ENCODE data around the gene CBR1.
"Not testable (repeated sequence)": the region's sequence is repeated elsewhere in the genome, so short reads cannot be mapped to it uniquely, and the experiment has no call there.

The CBR1 gene

GRCh38 chr21:36082237-36082664 is 12.4 kb downstream of the CBR1 start:
- no peak for DNase-seq

DNA sequence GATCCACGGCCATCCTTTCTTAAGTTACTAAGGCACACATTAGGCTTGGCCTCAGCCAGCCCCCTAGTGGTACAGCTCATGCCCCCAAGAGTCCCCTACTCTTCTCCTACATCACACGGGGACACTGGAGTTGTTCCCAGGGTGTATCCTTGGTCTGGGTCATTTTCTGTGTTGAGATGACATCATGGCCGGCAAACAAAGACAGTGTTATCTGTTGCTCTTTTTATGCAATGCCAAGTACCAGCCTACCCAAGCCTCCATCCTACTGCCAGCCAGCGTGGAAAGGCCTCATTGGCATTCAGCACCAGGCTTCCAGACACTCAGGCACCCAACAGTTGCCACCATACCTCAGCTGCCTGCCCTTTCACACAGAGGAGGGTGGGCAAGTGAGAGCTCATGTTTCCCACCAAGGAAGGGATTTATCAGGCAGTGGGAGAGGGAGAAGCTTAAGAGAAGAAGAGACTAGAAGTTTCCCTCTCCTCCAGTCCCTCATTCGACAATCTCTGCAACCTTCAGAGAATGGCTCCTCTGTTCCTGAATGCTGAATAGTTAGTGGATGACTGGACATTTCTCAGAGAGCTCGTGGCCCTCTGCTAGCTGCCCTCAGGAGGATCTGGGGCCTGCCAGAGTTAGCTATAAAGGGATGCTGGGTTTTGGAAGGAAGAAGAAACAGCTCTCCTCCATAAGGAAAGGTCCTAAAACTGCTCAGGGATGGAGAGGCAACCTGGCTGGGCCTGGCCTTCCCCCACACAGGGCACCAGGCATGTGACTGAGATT is 17.7 kb downstream of the CBR1 start:
- peak; percentile 36 for DNase-seq

GRCh38 chr21:36089946-36090345 is 20.1 kb downstream of the CBR1 start:
- no peak for DNase-seq

- DNase-seq = no peak
These were observed 22.9 kb downstream of the CBR1 start for GRCh38 chr21:36092681-36093080.

DNA sequence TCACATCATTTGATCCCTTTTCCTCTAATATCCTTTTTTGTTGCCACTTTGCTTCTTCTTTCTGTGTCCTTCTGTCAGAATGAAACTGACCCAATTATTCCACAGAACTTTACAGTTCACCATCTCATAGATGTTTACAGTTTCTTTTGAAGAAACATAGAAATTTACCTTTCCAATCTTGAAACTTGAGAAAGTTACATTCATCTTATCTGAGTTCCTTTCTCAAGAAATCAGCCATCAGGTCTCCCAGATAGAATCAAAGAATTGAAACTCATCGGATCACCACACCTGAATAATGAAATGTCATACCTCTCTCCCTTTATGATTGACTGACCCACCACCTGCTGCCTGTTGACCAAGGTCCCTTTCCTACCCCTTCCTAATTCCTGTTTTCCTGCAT is 23.7 kb downstream of the CBR1 start:
- DNase-seq = no peak

GRCh38 chr21:36096398-36097290 is 26.8 kb downstream of the CBR1 start:
- no peak for DNase-seq

DNA sequence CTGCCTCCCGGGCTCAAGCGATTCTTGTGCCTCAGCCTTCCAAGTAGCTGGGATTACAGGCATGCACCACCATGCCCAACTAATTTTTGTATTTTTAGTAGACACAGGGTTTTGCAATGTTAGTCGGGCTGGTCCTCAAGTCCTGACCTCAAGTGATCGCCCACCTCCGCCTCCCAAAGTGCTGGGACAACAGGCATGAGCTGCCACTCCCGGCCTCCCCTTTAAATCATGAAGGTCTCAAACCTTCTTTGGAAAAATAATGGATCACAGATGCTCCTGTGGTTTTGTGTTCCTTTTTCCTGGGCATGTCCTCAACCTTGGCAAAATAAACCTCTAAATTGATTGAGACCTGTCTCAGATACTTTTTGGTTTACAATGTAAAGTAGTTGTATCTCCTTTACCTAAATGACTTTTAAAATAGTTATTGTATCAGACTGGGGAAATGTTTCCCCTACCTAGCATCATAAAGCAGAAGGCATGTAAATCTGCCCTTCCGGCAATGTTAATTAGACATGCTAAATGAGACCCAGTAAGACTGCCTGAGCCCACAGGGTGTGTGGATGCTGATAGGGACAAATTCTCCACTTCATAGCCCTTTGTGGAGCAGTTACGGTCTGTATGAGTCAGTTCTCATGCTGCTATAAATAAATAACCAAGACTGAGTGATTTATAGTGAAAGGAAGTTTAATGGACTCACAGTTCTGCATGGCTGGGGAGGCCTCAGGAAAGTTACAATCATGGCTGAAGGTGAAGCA is 27.8 kb downstream of the CBR1 start:
- no peak for DNase-seq

DNA sequence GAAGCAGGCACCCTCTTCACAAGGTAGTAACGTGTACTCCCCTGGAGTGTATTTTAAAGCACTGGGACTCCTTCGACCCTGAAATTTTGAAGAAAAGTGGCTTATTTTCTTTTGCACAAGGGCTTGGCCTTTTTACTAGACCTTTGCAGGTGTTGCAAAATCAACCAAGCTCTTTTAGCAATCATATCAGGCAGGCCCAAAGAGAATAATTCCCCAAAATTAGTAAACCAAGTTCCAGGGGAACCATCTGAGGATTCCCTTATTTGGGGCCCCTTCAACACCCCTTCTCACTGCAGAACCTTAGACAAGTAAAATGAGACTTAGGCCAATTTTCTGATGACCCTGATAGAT is 28.3 kb downstream of the CBR1 start:
- DNase-seq = no peak

DNA sequence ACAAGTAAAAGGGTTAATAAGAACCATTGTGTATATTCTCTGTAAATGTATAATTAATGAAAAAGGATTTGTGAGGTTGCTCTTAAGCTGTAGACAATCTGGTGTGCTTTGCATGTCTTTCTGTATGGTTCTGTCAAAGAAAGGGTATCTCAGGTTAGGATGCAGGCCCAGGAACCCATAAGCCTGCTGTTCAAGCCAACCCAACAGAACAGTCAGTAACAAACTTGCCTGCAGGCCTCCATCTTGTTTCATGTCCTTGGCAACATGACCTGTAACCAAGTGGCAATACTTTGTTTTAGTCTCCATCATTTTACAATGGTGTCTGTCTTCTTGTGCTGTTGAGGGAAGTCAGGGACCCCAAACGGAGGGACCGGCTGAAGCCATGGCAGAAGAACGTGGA is 29.2 kb downstream of the CBR1 start:
- no peak for DNase-seq

- DNase-seq = not testable (repeated sequence)
These were observed 29.9 kb downstream of the CBR1 start for GRCh38 chr21:36099695-36100211.

DNA sequence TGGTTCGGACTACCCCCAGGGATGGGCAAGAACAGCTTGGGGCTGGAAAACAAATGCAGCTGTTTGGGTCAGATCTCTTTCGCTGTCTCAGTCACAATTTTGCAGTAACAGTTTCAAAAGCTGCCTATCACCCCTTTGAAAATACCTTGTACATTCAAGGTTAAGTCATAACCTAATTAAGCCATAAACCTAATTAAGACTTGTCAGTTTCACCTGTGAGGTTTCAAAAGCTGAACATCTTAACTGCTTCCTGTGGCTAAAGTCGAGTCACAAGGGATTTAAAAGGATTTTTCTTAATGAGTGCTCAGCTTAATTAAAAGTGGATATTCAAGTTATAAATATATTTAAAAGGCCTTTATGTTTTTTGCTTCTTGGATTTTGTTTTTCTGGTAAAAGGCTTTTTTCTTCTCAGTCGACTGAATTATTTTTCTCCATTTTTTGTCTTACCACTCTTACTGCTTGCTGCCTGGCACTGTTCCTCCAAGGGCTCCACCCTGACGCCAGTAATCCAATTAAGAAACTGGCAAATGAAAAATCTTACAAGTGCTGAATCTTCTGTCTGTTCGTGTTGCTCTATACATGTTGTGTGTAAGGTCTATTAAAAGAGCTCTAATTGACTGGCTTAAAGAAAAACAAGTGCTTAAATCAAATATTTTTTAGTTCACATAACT is 31.3 kb downstream of the CBR1 start:
- DNase-seq = no peak

DNA sequence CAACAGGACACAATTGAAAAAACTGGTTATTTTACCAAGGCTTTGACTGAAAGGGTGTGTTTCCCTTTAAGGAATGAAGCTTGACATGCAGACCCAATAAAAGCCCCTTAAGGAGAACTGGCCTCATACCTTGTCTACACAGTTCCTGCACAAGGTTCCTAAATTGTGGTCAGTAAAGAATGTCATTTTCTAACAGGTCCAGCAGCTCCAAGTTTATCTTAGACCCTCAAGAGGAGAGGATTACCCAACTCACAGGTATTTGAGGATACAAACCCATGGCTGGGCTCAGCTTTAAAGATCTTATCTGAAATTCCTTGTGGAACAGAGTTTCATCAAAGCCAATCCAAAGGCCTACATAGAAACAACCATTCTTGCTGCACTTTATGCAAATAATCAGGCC is 33.6 kb downstream of the CBR1 start:
- no peak for DNase-seq

DNA sequence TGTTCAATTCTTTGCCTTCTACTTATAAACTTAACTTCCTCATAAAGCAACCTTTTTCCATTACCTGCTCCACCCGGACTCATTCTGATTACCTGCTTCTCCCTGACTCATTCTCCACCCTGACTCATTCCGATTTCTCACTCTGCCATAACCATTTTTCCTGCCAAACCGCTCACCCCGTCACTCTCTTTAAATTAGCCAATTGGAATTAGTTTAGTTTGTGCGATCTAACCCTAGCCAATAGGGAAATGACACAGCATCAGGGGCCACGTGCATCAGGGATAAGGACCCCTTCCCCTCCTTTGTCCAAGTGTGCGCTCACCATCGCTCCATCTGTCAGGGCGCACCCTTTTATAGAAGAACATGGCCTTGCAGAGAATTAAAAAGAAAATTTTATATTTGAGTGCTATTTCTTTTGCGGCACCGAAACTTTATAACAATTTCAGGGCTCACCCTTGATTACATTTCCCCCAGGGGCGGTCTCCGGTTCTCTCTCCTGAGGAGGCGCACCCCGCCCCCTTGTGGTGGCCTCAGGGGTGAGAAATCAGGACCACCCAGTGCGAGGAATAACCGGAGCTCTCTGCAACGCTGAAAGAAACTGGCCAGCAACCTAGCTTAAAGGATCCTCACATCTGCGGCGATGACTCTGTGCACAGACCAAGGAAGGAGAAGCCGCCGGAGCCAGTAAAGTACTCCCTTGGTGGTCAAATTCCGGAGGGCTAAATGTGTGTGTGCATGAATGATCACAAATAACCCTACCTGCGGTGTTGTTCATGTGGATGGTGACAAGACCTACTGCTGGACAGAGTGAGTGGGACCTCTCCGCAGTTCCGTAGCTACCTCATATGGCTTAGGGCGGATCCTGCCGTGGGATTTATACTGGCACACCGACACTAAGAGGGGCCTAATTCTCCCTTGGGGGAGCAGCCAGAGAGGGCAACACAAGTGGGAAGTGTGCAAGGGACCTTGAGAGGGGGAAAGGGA is 34.8 kb downstream of the CBR1 start:
- DNase-seq = peak; percentile 48

- no peak for DNase-seq
These were observed 35.6 kb downstream of the CBR1 start for GRCh38 chr21:36105327-36105842.

GRCh38 chr21:36109868-36110267 is 40.0 kb downstream of the CBR1 start:
- no peak for DNase-seq

DNA sequence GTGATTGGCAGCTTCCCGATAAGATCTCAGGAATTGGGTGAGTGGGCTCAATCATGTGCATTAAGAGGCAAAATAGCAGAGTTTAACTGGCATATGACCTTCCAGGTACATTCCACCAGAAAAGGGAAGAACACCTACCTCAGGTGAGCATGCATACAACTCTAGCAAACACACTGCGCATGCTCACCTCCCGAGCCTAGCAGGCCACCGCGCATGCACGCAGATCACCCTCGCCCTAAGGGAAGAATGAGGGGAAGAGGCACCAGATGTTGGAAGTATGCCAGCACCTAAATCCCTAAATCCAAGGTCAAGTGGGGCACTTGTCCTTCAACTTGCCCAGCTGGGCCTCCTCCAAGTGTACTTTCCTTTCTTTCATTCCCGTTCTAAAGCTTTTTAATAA is 41.4 kb downstream of the CBR1 start:
- no peak for DNase-seq

DNA sequence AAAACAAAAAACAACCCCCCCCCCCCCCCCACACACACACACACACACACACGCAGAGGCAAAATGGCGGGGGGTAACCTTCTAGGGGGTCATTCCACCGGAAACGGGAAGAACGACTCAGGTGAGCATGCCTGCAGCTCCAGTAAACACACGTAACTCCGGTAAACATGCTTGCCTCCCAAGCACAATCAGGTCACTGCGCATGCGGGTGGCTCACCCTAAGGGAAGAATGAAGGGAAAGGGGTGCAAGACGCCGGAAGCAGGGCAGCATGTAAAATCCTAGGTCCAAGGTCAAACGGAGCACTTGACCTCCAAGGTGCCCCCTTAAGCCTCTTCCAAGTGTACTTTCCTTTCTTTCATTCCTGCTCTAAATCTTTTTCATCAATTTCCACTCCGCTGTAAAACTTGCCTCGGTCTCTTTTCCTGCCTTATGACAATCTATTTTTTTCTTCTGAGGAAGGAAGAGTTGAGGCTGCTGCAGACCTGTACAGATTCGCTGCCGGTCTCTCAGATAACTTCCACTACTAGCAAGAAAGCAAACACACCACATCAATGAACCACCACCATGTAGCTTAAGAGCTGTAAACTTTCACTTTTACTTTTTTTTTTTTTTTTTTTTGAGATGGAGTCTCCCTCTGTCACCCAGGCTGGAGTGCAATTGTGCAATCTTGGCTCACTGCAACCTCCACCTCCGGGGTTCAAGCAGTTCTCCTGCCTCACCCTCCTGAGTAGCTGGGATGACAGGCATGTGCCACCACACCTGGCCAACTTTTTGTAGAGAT is 44.0 kb downstream of the CBR1 start:
- DNase-seq = no peak

- no peak for DNase-seq
These were observed 45.4 kb downstream of the CBR1 start for GRCh38 chr21:36115138-36115730.

GRCh38 chr21:36117286-36117741 is 47.5 kb downstream of the CBR1 start:
- DNase-seq = no peak
